NOMO-1 treated with dmso at 0.1 percent for 144 hours (cell line): ENCODE results near the gene TPSD1.
"Not testable (repeated sequence)": the region's sequence is repeated elsewhere in the genome, so short reads cannot be mapped to it uniquely, and the experiment has no call there.

ENCODE experiments used
- DNase-seq: peaks from one replicate; lab custom pipeline; 2025; ENCODE audit not compliant: unreplicated experiment; lab: John Stamatoyannopoulos, UW

The TPSD1 gene

DNA sequence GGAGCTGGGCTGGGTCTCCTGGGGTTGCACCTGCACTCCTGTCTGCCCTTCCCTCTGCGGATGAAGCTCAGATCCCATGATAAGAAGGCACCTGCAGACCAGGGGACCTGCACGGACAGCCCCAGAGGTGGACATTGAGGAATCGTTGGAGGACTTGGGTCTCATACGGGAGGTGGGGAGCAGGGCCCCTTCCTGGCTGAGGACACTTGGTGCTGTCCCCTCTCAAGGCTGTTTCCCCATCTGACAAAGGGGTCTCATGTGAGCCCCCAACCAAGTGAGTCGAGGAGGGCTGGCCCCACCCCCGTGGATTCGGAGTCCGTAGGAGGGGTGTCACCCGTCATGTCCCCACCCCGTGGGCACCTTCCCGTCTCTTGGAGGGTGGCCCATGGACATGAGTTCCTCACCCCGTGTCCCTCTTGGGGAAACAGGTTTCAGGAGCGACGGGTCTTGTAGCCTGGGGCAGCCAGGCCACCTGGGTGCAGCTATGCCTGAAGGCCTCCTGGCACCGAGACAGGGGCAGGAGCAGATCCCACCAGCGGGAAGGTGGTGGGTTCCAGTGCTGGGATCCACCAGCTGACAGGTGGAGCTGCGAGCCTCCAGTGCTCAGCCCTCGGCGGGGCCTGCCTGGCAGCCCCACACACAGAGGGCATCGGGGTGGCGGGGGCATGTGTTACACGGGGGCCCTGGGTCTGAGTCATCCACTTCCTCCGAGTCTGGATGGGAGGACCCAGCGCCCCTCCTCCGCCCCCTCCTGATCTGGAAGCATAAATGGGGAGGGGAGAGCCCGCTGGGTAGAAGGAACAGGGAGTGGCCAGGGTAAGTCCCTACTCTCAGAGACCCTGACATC, at the start of gene TPSD1:
TSS of gene TPSD1 (plus strand) at position 794 of the 847 bp plus-strand sequence. CDS start 212 bp downstream, outside the sequence.
- DNase-seq = not testable (repeated sequence)

DNA sequence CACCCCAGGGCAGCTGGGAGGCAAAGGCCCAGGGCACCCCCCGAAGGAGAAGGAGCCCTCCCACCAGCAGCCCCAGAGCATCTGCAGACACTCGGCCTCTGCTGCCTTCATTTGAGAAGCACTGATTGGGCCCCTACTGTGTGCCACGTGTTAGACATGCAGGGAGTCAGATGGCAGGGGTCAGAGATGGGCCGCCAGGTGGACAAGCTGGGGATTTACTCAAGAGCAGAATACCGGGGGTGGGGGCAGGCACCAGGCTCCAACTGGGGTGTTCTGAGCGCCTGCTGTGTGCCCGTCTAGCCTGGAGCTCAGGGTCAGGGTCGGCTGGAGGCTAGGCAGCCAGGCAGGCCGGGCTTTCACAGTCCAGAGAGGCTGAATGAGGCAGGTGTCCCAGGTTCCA, 49.5 kb upstream of the TPSD1 start:
- DNase-seq = no peak

DNA sequence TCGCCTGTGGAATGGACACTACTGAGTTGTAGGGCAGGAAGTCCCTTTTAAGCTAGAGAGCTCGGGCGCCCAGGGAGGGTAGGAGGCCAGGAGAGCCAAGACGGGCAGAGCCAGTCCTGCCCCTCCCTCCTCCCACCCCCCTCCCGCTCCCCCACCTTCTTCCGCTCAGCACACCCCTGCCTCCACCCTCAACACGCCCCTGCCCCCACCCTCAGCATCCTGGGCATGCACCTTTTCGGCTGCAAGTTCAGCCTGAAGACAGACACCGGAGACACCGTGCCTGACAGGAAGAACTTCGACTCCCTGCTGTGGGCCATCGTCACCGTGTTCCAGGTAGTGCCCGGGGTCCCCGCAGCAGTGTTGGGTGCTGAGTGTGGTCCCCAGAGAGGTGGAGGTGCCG, 49.1 kb upstream of the TPSD1 start:
- DNase-seq = no peak

DNA sequence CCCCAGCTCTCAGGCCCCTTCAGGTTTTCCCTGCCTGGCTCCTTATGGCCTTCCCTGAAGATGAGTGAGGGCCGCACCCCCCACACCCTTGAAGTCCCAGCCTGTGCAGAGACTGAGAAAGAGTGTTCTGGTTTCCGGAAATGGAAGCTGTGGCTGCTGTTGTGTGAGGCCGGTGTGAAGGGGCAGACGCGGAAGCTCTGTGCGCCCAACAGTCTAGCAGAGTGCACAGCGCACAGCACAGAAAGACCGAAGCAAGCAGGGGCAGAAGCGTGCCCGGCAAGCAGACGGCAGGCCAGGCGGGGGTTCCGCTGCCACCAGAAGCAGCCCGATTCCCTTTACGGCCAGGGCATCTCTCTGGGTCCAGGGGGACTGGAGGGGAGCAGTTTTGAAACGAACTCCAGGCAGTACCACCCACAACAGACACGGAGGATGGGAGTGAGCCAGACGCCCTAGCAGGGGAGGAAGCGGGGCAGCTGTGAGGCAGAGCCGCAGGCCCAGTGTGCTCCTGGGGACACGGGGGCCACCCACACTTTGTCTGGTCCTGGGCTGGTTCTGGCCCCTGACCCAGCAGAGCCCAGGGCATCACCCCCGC, 47.5 kb upstream of the TPSD1 start:
- no peak for DNase-seq

DNA sequence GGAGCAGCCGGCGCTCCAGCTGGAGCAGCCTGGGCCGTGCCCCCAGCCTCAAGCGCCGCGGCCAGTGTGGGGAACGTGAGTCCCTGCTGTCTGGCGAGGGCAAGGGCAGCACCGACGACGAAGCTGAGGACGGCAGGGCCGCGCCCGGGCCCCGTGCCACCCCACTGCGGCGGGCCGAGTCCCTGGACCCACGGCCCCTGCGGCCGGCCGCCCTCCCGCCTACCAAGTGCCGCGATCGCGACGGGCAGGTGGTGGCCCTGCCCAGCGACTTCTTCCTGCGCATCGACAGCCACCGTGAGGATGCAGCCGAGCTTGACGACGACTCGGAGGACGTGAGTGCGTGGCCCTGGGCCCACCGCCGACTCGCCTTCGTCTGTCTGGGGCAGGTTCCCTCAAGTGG, 46.8 kb upstream of the TPSD1 start:
- no peak for DNase-seq

DNA sequence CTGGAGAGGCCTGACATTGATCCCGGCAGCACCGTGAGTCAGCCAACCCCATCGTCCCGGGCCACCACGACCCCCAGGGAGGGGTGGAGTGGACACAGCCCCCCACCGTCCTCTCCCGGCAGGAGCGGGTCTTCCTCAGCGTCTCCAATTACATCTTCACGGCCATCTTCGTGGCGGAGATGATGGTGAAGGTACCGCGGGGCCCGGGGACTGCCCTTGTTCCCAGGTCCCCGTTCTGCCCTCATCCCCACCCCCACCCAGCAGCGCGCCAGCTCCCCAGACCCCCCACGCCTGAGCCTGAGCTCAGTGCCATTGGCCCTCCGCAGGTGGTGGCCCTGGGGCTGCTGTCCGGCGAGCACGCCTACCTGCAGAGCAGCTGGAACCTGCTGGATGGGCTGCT, 45.4 kb upstream of the TPSD1 start:
- DNase-seq = no peak

DNA sequence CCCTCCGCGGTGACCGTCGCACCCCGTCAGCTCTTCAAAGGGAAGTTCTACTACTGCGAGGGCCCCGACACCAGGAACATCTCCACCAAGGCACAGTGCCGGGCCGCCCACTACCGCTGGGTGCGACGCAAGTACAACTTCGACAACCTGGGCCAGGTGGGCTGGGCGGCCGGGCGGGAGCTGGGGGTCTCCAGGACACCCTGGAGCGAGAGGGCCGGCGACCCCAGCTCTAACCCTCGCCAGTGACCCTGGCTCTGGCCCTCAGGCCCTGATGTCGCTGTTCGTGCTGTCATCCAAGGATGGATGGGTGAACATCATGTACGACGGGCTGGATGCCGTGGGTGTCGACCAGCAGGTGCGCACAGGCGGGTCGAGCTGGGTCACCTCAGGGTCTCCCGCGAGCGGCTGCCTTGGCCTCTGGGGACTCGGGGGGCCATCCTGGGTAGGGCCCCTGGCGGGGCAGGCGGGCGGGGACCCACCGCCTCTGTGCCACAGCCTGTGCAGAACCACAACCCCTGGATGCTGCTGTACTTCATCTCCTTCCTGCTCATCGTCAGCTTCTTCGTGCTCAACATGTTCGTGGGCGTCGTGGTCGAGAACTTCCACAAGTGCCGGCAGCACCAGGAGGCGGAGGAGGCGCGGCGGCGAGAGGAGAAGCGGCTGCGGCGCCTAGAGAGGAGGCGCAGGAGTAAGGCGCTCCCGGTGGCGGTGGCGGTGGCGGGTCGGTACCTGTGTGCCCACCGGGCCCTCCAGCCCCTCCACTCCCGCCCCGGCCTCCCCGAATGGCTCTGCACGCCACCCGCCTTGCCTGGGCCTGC, 44.2 kb upstream of the TPSD1 start:
- no peak for DNase-seq

DNA sequence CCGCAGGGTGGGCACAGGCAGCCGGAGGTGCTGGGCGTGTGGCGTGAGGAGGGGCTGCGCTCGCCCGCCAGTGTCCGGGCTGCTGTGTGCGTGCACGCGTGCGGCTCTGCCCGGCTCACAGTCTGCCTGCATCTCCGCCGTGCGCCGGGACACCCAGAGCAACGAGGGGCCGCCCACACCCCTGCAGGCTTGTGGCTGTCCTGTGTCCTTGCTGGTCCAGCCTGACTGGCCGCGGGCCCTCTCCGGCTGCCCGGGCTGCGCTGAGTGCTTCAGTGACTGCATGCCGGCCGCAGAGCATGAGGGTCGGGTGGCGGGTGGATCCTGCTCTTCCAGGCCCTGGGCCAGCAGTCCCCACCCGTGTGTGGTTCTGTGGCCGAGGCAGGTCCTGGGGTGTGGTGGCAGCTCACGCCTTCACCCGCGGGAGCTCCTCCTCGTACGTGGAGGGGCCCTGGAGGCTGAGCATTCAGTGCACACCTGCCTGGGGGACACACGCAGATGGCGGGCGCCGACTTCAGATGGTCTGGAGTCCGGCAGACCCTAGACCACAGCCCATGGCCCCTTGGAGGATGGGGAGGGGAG, 43.2 kb upstream of the TPSD1 start:
- DNase-seq = no peak

DNA sequence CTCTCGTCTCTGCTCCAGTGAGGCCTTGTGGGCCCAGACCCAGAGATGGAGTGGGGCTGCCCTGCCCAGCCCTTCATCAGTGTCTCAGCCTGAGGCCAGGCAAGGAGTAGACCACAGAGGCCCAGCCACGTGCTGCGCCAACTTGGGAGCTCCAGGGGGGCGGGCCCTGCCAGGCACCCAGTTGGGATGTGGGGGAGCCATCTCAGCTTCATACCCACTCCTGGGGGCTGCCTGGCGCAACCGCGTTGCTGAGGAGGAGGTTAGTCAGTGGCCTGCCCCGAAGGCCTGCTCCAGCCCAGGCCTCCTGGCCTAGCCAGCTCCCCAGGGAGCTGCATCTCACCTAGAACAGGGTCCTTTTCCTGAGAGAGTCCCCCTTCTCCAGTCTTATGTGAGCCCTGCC, 42.6 kb upstream of the TPSD1 start:
- no peak for DNase-seq

DNA sequence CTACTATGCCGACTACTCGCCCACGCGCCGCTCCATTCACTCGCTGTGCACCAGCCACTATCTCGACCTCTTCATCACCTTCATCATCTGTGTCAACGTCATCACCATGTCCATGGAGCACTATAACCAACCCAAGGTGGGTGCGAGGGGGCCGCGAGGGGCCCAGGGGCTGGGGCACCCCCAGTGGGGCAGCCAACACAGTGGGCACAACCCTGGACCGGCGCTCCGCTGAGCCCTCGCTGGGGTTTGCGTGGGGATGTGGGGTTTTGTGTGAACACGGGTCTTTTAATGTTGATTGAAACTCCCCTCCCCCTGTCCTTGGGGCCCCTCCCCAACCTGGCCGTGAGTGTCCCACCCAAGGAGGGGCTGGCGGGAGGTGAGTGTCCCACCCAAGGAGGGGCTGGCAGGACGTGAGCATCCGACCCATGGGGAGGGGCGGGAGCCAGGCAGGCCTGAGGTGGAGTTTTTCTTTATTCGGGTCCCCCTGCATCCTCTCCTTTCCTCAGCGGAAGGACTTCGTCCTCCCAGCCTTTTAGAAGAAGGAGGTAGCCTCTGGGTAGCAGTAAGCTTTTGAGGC, 42.0 kb upstream of the TPSD1 start:
- DNase-seq = no peak

DNA sequence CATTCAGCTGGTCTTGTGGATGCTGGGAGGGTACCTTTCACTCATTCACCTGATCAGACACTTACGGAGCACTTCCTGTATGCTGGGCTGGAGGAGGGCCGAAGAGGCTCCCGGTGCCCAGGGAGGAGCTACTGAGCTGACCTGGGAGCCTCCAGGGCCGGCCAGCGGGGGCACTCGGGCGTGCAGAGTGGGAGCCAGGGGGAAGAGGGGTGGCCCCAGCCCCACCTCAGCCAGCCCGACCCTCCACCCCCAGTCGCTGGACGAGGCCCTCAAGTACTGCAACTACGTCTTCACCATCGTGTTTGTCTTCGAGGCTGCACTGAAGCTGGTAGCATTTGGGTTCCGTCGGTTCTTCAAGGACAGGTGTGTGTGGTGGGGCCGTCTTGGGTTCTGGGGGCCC, 41.1 kb upstream of the TPSD1 start:
- DNase-seq = no peak

DNA sequence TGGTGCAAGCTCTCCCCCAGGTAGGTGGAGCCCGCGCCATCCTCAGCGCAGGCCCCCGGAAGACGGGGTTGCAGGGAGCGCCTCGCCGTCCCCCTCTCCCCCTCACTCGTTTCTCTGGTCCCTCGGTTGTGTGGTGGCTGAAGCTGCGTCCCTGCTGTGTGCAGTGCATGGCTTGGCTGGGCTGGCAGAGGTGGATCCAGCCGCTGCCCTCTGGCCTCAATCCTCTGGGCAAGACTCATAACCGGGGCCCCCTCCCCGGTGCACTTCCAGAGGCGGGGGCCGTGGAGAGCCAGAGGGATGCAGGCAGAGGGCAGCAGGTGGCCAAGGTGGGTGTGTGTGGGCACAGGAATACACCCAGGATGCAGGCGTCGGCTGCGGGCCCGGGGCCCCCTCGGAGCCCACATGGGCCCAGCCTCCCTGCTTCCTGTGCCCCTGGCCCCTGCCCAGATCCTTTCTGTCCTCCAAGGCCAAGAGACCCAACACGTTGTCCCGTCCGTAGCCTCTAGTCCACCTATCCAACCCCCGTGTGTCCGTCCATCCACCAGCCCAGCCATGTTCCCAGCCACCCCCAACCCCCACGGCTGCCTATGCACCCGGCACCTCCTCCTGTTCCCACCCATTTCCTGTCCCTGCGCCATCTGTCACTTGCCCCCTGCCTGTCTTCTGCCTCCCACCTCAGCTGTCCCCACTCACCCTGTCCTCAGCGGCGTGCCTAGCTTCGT, 40.1 kb upstream of the TPSD1 start:
- DNase-seq = no peak

DNA sequence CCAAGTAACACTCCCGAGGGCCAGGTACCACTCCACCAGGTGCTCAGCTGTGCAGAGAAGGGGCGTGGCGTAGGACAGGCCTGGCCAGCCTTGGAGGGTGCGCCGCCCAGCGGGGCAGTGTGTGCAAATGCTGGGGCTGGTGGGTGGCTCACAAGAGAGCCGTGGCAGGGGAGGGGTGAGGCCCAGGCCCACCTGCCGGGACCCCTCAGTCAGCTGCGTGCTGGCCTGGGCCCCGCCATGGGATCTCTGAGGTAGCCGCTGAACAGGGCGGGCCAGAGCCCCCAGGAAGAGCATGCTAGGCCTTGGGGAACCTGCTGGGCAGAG, 39.6 kb upstream of the TPSD1 start:
- DNase-seq = no peak

DNA sequence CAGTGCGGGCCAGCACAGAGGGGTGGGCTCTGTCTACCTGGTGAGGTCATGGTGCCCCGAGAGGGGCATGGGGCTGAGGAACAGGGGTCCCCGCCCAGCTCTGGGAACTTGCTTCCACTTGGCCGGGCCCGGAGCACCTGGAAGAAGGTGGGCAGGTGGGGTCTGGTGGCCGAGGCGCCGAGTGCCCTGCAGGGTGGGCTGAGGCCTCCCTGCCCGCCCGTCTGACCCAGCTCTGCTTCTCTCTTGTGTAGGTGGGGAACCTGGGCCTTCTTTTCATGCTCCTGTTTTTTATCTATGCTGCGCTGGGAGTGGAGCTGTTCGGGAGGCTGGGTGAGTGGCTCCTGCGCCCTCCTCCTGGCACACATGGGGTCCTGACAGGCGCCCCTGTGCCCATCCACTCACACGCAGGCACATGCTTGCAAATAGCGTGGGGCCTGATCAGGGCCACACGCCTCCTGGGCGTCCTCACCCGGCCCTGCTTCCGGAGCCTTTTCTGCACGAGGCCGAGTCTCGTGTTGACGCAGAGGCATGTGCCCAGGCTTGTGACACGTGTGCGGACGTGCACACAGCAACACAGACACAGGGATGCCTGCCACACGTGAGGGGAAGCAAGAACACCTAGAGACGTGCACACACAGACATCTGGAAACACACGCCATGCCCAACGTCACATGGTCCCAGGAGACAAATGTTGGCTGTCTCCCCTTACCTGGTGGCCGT, 39.0 kb upstream of the TPSD1 start:
- DNase-seq = no peak

DNA sequence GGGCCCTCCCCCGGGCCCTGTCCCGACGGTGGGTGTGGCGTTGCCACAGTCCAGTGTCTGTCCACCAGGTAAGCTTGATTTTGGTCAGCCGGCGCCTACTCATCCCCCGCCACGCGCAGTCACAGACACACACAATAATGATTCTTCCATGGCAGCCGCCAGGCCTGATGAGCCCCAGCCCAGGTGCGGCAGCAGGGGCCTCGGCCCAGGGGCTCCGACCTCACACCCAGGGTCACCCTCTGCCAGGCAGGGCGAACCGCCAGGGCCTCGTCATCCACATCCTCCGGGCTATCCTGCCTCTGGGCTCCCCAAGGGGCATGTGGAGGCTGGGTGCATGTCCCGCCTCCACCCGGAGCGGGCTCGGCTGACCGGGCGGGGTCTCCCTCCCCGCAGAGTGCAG, 38.3 kb upstream of the TPSD1 start:
- DNase-seq = no peak

DNA sequence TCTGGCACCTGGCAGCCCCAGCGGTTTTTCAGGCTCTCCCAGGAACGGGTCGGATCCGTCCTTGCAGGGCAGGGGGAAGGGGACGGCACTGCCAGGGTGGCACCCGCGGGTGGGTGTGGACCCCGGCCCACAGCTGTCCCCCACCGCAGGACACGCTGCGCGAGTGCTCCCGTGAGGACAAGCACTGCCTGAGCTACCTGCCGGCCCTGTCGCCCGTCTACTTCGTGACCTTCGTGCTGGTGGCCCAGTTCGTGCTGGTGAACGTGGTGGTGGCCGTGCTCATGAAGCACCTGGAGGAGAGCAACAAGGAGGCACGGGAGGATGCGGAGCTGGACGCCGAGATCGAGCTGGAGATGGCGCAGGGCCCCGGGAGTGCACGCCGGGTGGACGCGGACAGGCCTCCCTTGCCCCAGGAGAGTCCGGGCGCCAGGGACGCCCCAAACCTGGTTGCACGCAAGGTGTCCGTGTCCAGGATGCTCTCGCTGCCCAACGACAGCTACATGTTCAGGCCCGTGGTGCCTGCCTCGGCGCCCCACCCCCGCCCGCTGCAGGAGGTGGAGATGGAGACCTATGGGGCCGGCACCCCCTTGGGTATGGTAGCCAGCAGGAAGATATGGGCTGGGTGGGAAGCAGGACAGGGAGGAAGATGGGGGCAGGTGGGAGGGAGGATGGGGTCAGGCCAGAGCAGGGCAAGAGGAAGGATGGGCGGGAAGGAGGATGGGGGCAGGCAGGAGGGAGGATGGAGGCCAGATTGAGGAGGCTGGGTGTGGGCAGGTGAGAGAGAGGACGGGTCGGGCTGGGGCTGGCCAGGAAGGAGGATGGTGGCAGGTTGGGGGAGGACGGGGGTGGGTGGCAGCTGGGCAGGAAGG, 37.6 kb upstream of the TPSD1 start:
- no peak for DNase-seq

DNA sequence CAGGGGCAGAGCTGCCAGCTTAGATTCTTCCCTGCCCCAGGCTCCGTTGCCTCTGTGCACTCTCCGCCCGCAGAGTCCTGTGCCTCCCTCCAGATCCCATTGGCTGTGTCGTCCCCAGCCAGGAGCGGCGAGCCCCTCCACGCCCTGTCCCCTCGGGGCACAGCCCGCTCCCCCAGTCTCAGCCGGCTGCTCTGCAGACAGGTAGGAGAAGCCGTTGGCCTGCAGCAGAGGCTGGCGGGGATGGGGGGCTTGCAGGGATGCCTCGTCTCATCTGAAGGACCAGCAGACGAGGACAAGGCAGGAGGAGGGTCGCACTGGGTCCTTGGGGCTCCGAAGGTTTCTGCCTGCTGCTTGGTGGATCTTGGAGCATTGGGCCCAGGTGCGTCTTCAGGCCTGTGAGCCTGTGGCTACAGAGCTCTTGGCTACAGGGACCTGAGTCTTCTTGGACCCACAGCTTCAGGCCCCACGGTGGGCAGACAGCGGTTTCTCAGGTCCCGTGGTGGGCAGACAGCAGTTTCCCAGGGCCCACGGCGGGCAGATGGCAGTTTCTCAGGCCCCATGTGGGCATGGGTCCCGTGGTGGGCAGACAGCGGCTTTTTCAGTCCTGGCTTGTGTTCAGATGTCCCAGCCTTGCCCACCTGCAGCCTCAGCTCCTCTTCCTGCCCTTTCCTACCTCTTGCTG, 36.8 kb upstream of the TPSD1 start:
- DNase-seq = no peak

DNA sequence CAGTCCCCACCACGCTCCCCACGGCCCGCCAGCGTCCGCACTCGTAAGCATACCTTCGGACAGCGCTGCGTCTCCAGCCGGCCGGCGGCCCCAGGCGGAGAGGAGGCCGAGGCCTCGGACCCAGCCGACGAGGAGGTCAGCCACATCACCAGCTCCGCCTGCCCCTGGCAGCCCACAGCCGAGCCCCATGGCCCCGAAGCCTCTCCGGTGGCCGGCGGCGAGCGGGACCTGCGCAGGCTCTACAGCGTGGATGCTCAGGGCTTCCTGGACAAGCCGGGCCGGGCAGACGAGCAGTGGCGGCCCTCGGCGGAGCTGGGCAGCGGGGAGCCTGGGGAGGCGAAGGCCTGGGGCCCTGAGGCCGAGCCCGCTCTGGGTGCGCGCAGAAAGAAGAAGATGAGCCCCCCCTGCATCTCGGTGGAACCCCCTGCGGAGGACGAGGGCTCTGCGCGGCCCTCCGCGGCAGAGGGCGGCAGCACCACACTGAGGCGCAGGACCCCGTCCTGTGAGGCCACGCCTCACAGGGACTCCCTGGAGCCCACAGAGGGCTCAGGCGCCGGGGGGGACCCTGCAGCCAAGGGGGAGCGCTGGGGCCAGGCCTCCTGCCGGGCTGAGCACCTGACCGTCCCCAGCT, 35.7 kb upstream of the TPSD1 start:
- no peak for DNase-seq
